ACC112 (cell line): ENCODE data around the gene JUND.
A peak's percentile ranks its signal among the peaks of the same experiment; 100 is the strongest.

Source experiments
- H2AFZ ChIP-seq: fragments of 200-600 bp; sonication (generic); one replicate; pipeline ENCODE4 v1.6.0; 2017; ENCODE audit warnings: antibody characterized with exemption, low read length; ENCODE audit not compliant: unreplicated experiment
- H3K27ac ChIP-seq: fragments of 200-600 bp; sonication (generic); 2 replicates; pipeline ENCODE4 v1.5.1; 2014; ENCODE audit warnings: low read depth, mild to moderate bottlenecking, antibody characterized with exemption, low read length, moderate library complexity
- H3K27me3 ChIP-seq: fragments of 200-600 bp; sonication (generic); 2 replicates; pipeline ENCODE4 v1.6.1; 2014; ENCODE audit warnings: mild to moderate bottlenecking, antibody characterized with exemption, low read length, moderate library complexity, mixed read lengths; ENCODE audit not compliant: insufficient read depth
- H3K36me3 ChIP-seq: fragments of 200-600 bp; sonication (generic); 2 replicates; pipeline ENCODE4 v1.6.1; 2016; ENCODE audit warnings: mild to moderate bottlenecking, antibody characterized with exemption, low read length, moderate library complexity, mixed read lengths; ENCODE audit not compliant: insufficient read depth
- H3K4me1 ChIP-seq: fragments of 200-600 bp; sonication (generic); one replicate; pipeline ENCODE4 v1.6.1; 2016; ENCODE audit warnings: low read length, mixed read lengths; ENCODE audit not compliant: insufficient read depth, unreplicated experiment, control insufficient read depth
- H3K4me3 ChIP-seq: fragments of 200-600 bp; sonication (generic); 2 replicates; pipeline ENCODE4 v1.5.1; 2014; ENCODE audit warnings: mild to moderate bottlenecking, low read depth, low read length
- H3K79me2 ChIP-seq: fragments of 200-600 bp; sonication (generic); one replicate; pipeline ENCODE4 v1.6.0; 2016; ENCODE audit warnings: low read length; ENCODE audit not compliant: control insufficient read depth, unreplicated experiment, insufficient read depth

JUND gene

DNA sequence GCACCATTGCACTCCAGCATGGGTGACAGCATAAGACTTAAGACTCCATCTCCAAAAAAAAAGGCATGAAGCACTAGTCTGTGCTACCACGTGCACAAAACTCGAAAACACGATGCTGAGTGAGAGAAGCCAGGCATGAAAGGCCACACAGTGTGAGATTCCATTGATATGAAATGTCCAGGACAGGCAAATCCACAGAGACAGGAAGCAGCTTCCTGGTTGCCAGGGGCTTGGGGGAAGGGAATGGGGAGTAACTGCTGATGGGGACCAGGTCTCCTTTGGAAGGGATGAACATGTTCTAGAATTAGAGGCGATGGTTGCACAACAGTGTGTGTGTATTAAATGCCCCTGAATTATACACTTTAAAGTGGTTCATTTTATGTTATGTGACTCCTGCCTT is 15.9 kb upstream of the JUND start:
- H3K27me3 ChIP-seq = no peaks in the 10 kb centered on the region
- no peaks in the 10 kb centered on the region for H3K36me3 ChIP-seq
- peaks cover 9% of the 10 kb centered on the region for H3K4me1 ChIP-seq
- no peak overlapping the region for H3K27ac ChIP-seq
- H3K4me3 ChIP-seq = no peak overlapping the region
- H3K79me2 ChIP-seq = no peaks in the 10 kb centered on the region
- peak overlapping the region; percentile 6 for H2AFZ ChIP-seq

DNA sequence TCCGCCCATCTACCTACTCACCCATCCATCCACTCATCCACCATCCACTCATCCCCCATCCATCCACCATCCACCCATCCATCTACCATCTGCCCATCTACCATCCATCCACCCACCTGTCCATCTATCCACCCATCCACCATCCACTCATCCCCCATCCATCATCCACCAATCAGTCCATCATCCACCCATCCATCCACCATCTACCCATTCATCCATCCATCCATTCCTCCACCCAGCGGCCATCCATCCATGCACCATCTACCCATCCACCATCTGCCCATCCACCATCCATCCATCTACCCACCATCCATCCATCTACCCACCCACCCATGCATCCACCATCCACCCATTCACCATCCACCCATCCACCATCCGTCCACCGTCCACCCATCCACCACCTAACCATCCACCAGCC is 13.6 kb upstream of the JUND start:
- Histone ChIP-seq H3K36me3 (no peaks in the 10 kb centered on the region), H2AFZ (no peak overlapping the region), H3K27me3 (no peaks in the 10 kb centered on the region), H3K27ac (no peak overlapping the region), H3K4me3 (no peak overlapping the region), H3K4me1 (peaks cover 11% of the 10 kb centered on the region), H3K79me2 (no peaks in the 10 kb centered on the region)

GRCh38 chr19:18294467-18294864 is 13.0 kb upstream of the JUND start:
- Histone ChIP-seq H3K79me2 (no peaks in the 10 kb centered on the region), H3K36me3 (no peaks in the 10 kb centered on the region), H2AFZ (no peak overlapping the region), H3K27me3 (no peaks in the 10 kb centered on the region), H3K4me1 (peaks cover 14% of the 10 kb centered on the region), H3K27ac (no peak overlapping the region), H3K4me3 (no peak overlapping the region)

DNA sequence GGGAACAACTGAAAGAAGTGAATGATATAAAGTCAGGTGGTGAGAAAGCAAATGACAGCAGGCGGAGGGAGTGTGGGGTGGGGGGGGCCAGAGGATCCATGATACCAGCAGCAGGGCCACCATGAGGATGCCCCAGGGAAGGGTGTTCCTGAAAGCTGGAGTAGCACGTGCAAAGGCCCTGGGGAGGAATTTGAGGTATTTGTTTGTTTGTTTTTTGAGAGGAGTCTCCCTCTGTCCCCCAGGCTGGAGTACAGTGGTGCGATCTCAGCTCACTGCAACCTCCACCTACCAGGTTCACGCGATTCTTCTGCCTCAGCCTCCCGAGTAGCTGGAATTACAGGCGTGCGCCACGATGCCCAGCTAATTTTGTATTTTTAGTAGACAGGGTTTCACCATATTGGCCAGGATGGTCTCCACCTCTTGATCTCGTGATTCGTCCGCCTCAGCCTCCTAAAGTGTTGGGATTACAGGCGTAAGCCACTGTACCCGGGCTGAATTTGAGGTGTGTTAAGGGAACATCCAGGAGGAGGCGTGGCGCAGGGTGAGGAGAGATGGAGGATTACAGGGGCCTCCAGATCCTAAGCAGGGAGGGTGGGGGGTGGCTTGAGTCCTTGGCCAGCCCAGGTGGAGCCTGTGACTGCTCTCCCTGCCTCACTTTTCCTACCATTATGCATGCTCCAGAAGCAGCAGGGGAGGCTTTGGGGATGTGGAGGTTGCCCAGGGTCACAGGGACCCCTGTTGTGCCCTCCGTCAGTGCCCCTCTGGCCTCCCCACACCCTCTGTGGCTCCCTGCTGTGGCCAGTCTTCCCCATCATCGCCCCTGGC is 12.4 kb upstream of the JUND start:
- Histone ChIP-seq H3K4me3 (peak overlapping the region; percentile 80; the same call in 1 of the 2 replicates), H2AFZ (no peak overlapping the region), H3K27ac (peak overlapping the region; percentile 92), H3K79me2 (no peaks in the 10 kb centered on the region), H3K36me3 (no peaks in the 10 kb centered on the region), H3K27me3 (no peaks in the 10 kb centered on the region), H3K4me1 (peaks cover 14% of the 10 kb centered on the region)

GRCh38 chr19:18292810-18293641 is 11.6 kb upstream of the JUND start:
- no peaks in the 10 kb centered on the region for H3K79me2 ChIP-seq
- peak overlapping the region; percentile 92 for H3K27ac ChIP-seq
- peak overlapping the region; percentile 50 for H2AFZ ChIP-seq
- H3K36me3 ChIP-seq = no peaks in the 10 kb centered on the region
- peaks cover 11% of the 10 kb centered on the region for H3K4me1 ChIP-seq
- no peaks in the 10 kb centered on the region for H3K27me3 ChIP-seq
- peak overlapping the region; percentile 80 for H3K4me3 ChIP-seq

- no peaks in the 10 kb centered on the region for H3K27me3 ChIP-seq
- no peaks in the 10 kb centered on the region for H3K36me3 ChIP-seq
- H2AFZ ChIP-seq = peak overlapping the region; percentile 72
- peak overlapping the region; percentile 80 for H3K4me3 ChIP-seq
- H3K4me1 ChIP-seq = peaks cover 11% of the 10 kb centered on the region
- no peaks in the 10 kb centered on the region for H3K79me2 ChIP-seq
- H3K27ac ChIP-seq = peak overlapping the region; percentile 92
These were observed 11.0 kb upstream of the JUND start for GRCh38 chr19:18292462-18292809.

- Histone ChIP-seq H3K79me2 (no peaks in the 10 kb centered on the region), H2AFZ (peak overlapping the region; percentile 72), H3K4me3 (peak overlapping the region; percentile 80), H3K4me1 (peaks cover 11% of the 10 kb centered on the region), H3K27ac (peak overlapping the region; percentile 92), H3K27me3 (no peaks in the 10 kb centered on the region), H3K36me3 (no peaks in the 10 kb centered on the region)
These were observed 10.4 kb upstream of the JUND start for GRCh38 chr19:18291590-18292461.

- Histone ChIP-seq H3K27ac (peak overlapping the region; percentile 92; the same call in 1 of the 2 replicates), H2AFZ (no peak overlapping the region)
These were observed 9.7 kb upstream of the JUND start for GRCh38 chr19:18291019-18291524.

DNA sequence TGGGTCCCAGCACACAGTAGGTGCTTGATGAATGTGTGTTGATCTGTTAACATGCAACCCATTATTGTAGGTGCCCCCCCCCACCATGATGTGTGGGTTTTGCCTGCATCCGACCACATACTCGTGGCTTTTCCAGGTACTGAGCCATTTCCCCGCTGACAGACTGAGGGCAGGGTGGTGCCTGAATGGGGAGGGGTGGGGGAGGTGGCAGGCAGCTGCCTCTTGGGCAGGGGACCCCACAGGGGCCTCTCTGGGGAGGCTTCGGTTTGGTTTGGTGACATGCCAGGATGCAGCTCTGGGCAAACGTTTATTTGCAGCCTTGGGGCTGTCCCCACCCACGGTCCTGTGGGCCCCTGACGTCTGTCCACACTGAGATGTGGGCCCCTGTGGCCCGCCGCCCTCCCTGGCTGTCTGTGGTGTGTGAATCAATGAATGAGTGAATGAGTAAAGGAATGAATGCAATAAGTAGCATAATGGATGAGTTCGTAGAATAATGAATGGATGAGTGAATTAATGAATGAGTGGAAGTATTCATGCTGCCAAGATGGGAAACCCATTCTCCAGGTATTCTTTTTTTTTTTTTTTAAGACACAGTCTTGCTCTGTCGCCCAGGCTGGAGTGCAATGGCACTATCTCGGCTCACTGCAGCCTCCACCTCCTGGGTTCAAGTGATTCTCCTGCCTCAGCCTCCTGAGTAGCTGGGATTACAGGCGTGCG is 9.0 kb upstream of the JUND start:
- Histone ChIP-seq H3K4me1 (peaks cover 11% of the 10 kb centered on the region), H3K27ac (no peak overlapping the region), H3K27me3 (no peaks in the 10 kb centered on the region)

More at GRCh38 chr19:18291019-18291524, 9.7 kb upstream of the JUND start:
- Histone ChIP-seq H3K36me3 (no peaks in the 10 kb centered on the region), H3K4me3 (peak overlapping the region; percentile 80), H3K79me2 (no peaks in the 10 kb centered on the region), H3K27me3 (no peaks in the 10 kb centered on the region), H3K4me1 (peaks cover 11% of the 10 kb centered on the region)

More for the DNA sequence above, 9.0 kb upstream of the JUND start:
- Histone ChIP-seq H3K36me3 (no peaks in the 10 kb centered on the region), H2AFZ (no peak overlapping the region), H3K79me2 (no peaks in the 10 kb centered on the region), H3K4me3 (no peak overlapping the region)
